WTC11 (cell line): Measurements from ENCODE around the gene GHR. TPM values are rescaled to one million over a fixed set of nuclear protein-coding genes. Genes with fewer than 3 reads are reported as not detected.
A peak's percentile ranks its signal among the peaks of the same experiment; 100 is the strongest.

Source experiments
- ATAC-seq: fragments of 200-7000 bp; cut with Tn5 transposase; 2 replicates; pipeline ENCODE4 v1.10.0; 2021; ENCODE audit warnings: mild to moderate bottlenecking, moderate library complexity
- CTCF ChIA-PET: fragments of 300-600 bp; sonication (Branson Sonifier 250); formaldehyde crosslinking; loops from one replicate; lab custom pipeline; 2021; ENCODE audit warnings: antibody characterized with exemption; lab: Charles Lee
- POLR2A ChIA-PET: fragments of 350-600 bp; sonication (Branson Sonifier 250); formaldehyde crosslinking; loops from one replicate; lab custom pipeline; 2021; ENCODE audit warnings: antibody characterized with exemption; lab: Charles Lee
- DNase-seq: peaks from one replicate; pipeline ENCODE4 v3.0.0; 2021; ENCODE audit warnings: low spot score
- H3K27ac Mint-ChIP-seq: 2 replicates; pipeline ENCODE4 v1.8.0; 2021; ENCODE audit warnings: mixed read lengths
- H3K27me3 Mint-ChIP-seq: 2 replicates; pipeline ENCODE4 v1.8.0; 2021; ENCODE audit warnings: low read depth, mild to moderate bottlenecking, moderate library complexity, mixed read lengths
- H3K36me3 Mint-ChIP-seq: 2 replicates; pipeline ENCODE4 v1.8.0; 2021; ENCODE audit warnings: mixed read lengths
- H3K4me1 Mint-ChIP-seq: 2 replicates; pipeline ENCODE4 v1.8.0; 2022; ENCODE audit warnings: mixed read lengths
- H3K4me3 Mint-ChIP-seq: 2 replicates; pipeline ENCODE4 v1.8.0; 2021; ENCODE audit warnings: mild to moderate bottlenecking, moderate library complexity, mixed read lengths
- H3K9me3 Mint-ChIP-seq: 2 replicates; pipeline ENCODE4 v1.8.0; 2021; ENCODE audit warnings: mixed read lengths
- ARID4B ChIP-seq: sonication (generic); formaldehyde crosslinking; IDR thresholded peaks from 2 replicates; pipeline ENCODE4 v1.8.0; 2023; ENCODE audit warnings: missing genetic modification reagents, mild to moderate bottlenecking, borderline replicate concordance
- ATF6 ChIP-seq: sonication (generic); formaldehyde crosslinking; IDR thresholded peaks from 2 replicates; pipeline ENCODE4 v1.8.1; 2023; ENCODE audit warnings: mild to moderate bottlenecking, missing genetic modification reagents
- HMGXB4 ChIP-seq: sonication (generic); formaldehyde crosslinking; IDR thresholded peaks from 2 replicates; pipeline ENCODE4 v1.8.1; 2023; ENCODE audit warnings: mild to moderate bottlenecking, moderate library complexity, missing genetic modification reagents
- JAZF1 ChIP-seq: fragments of 250-450 bp; sonication (Bioruptor Pico); IDR thresholded peaks from 2 replicates; pipeline ENCODE4 v1.9.0; 2021; ENCODE audit warnings: moderate library complexity, mild to moderate bottlenecking, inconsistent platforms
- JUN ChIP-seq: sonication (generic); formaldehyde crosslinking; IDR thresholded peaks from 2 replicates; pipeline ENCODE4 v1.8.0; 2023; ENCODE audit warnings: mild to moderate bottlenecking, missing genetic modification reagents
- MAX ChIP-seq: sonication (generic); formaldehyde crosslinking; IDR thresholded peaks from 2 replicates; pipeline ENCODE4 v1.8.0; 2022; ENCODE audit warnings: mild to moderate bottlenecking, missing genetic modification reagents
- MYBL2 ChIP-seq: sonication (generic); formaldehyde crosslinking; IDR thresholded peaks from 2 replicates; pipeline ENCODE4 v1.8.1; 2023; ENCODE audit warnings: mild to moderate bottlenecking, moderate library complexity, missing genetic modification reagents
- NR2C2 ChIP-seq: sonication (generic); formaldehyde crosslinking; IDR thresholded peaks from 2 replicates; pipeline ENCODE4 v1.8.0; 2022; ENCODE audit warnings: mild to moderate bottlenecking, missing genetic modification reagents
- PREB ChIP-seq: sonication (generic); formaldehyde crosslinking; IDR thresholded peaks from 2 replicates; pipeline ENCODE4 v1.8.1; 2022; ENCODE audit warnings: mild to moderate bottlenecking, missing genetic modification reagents, moderate library complexity, borderline replicate concordance
- PRRX2 ChIP-seq: fragments of 250-450 bp; sonication (Bioruptor Pico); IDR thresholded peaks from 2 replicates; pipeline ENCODE4 v1.8.0; 2021; ENCODE audit warnings: mild to moderate bottlenecking
- RELA ChIP-seq: sonication (generic); formaldehyde crosslinking; IDR thresholded peaks from 2 replicates; pipeline ENCODE4 v1.8.1; 2022; ENCODE audit warnings: missing genetic modification reagents, mild to moderate bottlenecking, borderline replicate concordance
- SMAD3 ChIP-seq: sonication (generic); formaldehyde crosslinking; IDR thresholded peaks from 2 replicates; pipeline ENCODE4 v1.8.0; 2022; ENCODE audit warnings: missing genetic modification reagents, mild to moderate bottlenecking, borderline replicate concordance
- SOX15 ChIP-seq: fragments of 250-450 bp; sonication (Bioruptor Pico); IDR thresholded peaks from 2 replicates; pipeline ENCODE4 v1.9.0; 2021; ENCODE audit warnings: mild to moderate bottlenecking
- ZBTB43 ChIP-seq: sonication (generic); formaldehyde crosslinking; IDR thresholded peaks from 2 replicates; pipeline ENCODE4 v1.8.1; 2023; ENCODE audit warnings: mild to moderate bottlenecking, missing genetic modification reagents
- ZNF138 ChIP-seq: sonication (generic); formaldehyde crosslinking; conservative IDR thresholded peaks from 2 replicates; pipeline ENCODE4 v1.8.1; 2022; ENCODE audit warnings: mild to moderate bottlenecking, moderate library complexity, missing genetic modification reagents
- ZNF317 ChIP-seq: sonication (generic); formaldehyde crosslinking; IDR thresholded peaks from 2 replicates; pipeline ENCODE4 v1.8.1; 2023; ENCODE audit warnings: low read depth, mild to moderate bottlenecking, moderate library complexity, missing genetic modification reagents, borderline replicate concordance
- ZNF671 ChIP-seq: fragments of 250-450 bp; sonication (Bioruptor Pico); IDR thresholded peaks from 2 replicates; pipeline ENCODE4 v1.8.0; 2021; ENCODE audit warnings: mild to moderate bottlenecking
- total RNA-seq: library from RNA; stranded (reverse); gene quantifications from 3 replicates; pipeline ENCODE4 v1.2.3, GENCODE V29; 2021

Gene GHR
- total RNA-seq, 1 experiment from 2014 or later: 0.57 TPM

- no peaks in the 10 kb centered on the region for H3K27me3 Mint-ChIP-seq
- peaks cover 4% of the 10 kb centered on the region; the same call in 1 of the 2 replicates for H3K9me3 Mint-ChIP-seq
- peaks cover 56% of the 10 kb centered on the region for H3K4me1 Mint-ChIP-seq
- no peaks in the 10 kb centered on the region for H3K36me3 Mint-ChIP-seq
- H3K27ac Mint-ChIP-seq: peak overlapping the region; percentile 79
- ChIA-PET CTCF (interaction anchor here (1.2 kb wide), 1 partner anchor 412 kb away, joined by 3 read pairs; no protein-coding TSS in a partner anchor), POLR2A (interaction anchor here (0.5 kb wide), 1 partner anchor 33 kb away, joined by 3 read pairs; no protein-coding TSS in a partner anchor)
- DNase-seq: no peak
- TF ChIP-seq SMAD3 (CRISPR knock-in tag) (no peak), ZNF317 (no peak), RELA (CRISPR knock-in tag) (no peak), PREB (no peak), MAX (CRISPR knock-in tag) (no peak), ARID4B (CRISPR knock-in tag) (no peak), JAZF1 (CRISPR knock-in tag) (no peak), ZBTB43 (CRISPR knock-in tag) (no peak), ZNF138 (CRISPR knock-in tag) (no peak), PRRX2 (CRISPR knock-in tag) (no peak), NR2C2 (CRISPR knock-in tag) (no peak), MYBL2 (CRISPR knock-in tag) (no peak)
- H3K4me3 Mint-ChIP-seq: no peak overlapping the region
- ATAC-seq: peak; percentile 29
Measured at GRCh38 chr5:42496397-42497156, 73.3 kb downstream of the GHR start.

- ATAC-seq (peak; percentile 82), DNase-seq (no peak)
- Mint-ChIP-seq H3K27ac (peak overlapping the region; percentile 79), H3K27me3 (no peaks in the 10 kb centered on the region), H3K4me1 (peaks cover 44% of the 10 kb centered on the region), H3K4me3 (peak overlapping the region; percentile 36), H3K9me3 (peaks cover 4% of the 10 kb centered on the region; the same call in 1 of the 2 replicates), H3K36me3 (no peaks in the 10 kb centered on the region)
- ChIA-PET CTCF (interaction anchor here (1.1 kb wide), 1 partner anchor 380 kb away, joined by 3 read pairs; no protein-coding TSS in a partner anchor), POLR2A (no interaction called here)
- no peak for TF ChIP-seq SOX15 (CRISPR knock-in tag)
- TF ChIP-seq JUN (CRISPR knock-in tag): no peak
- TF ChIP-seq ATF6 (CRISPR knock-in tag): no peak
- no peak for TF ChIP-seq ARID4B (CRISPR knock-in tag)
- no peak for TF ChIP-seq ZNF317
- no peak for TF ChIP-seq HMGXB4 (CRISPR knock-in tag)
- no peak for TF ChIP-seq ZNF671 (CRISPR knock-in tag)
Measured at GRCh38 chr5:42498000-42498399, 74.8 kb downstream of the GHR start.
